Stromal cell of bone marrow (primary cell): ENCODE results near the gene TMEM87A.
"Not testable (repeated sequence)": the region's sequence is repeated elsewhere in the genome, so short reads cannot be mapped to it uniquely, and the experiment has no call there.

Experiments used
- DNase-seq: peaks from one replicate; pipeline ENCODE4 v3.0.0-alpha.2; 2012; ENCODE audit warnings: low read depth

The TMEM87A gene

DNA sequence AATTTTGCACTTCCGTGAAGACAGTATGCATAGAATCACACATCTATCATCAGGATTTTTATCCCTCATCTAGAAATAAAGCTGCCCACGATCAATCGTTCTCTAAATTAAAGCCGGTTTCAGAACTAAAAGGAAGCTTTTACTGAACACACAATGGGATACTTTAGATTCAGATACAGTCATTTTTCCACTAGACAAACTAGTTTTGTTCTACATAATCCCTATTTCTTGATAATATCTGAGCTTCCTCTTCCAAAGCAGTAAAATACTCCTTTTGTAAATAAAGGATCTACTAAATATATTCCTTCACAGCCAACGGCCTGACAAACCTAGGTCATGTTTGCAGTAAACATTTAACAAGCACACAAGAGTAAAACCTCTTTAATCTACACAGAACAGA is 2.2 kb downstream of the TMEM87A start:
- DNase-seq = no peak

DNA sequence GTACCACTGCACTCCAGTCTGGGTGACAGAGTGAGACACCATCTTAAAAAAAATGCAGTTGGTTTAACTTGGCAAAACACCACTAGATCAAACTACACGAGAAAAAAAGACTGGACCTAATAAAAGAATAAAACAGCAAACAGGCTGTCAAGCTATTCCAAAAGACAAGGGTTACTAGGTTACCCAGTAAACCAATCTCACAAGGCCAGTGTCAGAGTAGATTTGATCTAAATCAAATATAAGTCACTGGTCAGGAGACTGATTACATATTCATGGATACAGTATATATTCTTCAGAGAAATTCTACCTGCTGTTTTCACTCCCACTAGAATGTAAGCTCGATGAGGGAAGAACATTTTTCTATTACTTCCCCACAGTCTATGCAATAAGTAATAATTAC is 2.7 kb downstream of the TMEM87A start:
- no peak for DNase-seq

DNA sequence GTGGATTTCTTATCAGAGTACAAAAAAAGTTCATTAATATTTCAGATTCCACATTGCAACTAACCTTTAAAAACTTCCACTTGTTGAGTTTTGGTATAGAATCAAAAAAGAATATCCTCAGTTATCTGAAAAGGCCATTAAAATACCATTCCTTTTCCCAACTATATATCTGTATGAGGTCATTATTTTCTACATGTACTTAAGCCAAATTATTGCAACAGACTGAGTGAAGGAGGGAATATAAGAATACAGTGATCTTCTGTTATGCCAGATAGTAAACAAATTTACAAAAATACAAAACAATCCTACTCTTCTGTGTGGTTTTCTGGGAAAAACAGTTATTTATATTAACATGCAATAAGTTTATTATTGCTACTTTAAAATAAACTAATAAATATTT is 5.9 kb downstream of the TMEM87A start:
- DNase-seq = no peak

DNA sequence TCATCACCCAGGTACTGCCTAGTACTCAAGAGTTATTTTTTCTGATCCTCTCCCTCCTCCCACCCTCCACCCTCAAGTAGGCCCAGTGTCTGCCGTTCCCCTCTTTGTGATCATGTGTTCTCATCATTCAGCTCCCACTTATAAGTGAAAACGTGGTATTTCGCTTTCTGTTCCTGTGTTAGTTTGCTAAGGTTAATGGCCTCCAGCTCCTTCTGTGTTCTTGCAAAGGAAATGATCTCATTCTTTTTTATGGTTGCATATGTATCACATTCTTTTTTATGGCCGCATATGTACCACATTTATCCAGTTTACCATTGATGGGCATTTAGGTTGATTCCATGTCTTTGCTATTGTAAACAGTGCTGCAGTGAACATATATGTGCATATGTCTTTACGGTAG is 8.4 kb downstream of the TMEM87A start:
- DNase-seq = no peak

DNA sequence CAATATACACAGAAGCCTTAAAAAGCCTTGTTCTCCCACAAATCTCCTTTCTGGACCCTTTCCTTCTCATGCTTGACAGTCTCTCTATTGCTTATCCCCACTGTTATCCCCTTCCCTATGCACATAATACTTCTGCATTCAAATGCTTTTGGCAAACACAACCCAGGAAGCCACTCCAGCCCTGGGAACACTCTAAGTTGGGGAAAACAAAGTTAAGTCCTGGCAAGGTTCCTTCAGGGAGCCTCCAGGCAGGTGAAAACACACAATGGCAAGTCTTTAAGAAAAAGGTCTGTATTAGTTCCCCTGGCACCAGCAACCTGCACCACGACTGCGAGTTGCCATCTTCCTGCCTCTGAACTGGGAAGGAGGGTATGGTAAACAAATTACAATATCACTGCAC is 19.9 kb downstream of the TMEM87A start:
- no peak for DNase-seq

DNA sequence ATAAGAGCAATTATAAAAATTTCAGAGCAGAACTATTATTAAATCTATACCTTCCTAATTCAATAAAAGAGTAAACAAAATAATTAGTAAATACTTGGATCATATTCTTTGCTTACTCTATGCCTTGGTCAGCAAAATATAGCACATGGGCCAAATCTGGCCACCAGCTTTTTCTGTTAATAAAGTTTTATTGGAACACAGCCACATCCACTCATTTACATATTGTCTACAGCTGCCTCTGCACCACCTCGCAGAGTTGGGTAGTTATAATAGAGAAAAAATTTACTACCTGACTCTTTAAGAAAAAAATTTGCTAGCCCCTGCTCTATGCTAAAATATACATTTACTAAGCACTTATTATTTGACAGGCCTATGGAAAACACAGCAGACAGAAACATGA is 32.4 kb downstream of the TMEM87A start:
- no peak for DNase-seq

DNA sequence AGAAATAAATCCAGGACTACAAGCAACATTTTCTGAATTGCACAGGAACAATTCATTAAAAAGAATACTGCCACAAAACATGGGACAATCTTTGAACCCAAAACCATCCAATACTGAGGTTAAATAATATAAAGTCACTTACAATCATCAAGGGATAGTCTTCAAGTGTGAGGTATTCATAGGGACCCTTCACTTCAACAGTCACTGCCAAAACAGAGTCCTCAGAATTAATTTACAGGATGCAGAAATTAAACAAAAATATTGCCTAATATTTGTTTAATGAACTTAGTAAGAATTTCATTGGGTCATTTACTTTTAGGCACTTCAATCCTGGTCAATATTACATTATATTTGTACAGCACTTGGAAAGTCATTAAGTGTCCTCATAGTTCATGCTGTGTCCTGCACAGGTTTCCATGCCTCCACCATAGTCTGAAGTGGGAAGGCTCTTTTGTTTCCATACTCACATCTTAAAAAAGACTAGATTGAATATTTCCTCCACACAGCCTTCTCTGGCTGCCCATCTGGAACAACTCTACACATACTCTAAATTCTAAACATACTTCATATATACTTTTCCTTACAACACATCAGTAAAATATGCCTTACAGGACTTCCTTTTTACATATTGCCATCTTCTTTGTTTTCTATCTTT is 33.6 kb downstream of the TMEM87A start:
- DNase-seq = no peak

DNA sequence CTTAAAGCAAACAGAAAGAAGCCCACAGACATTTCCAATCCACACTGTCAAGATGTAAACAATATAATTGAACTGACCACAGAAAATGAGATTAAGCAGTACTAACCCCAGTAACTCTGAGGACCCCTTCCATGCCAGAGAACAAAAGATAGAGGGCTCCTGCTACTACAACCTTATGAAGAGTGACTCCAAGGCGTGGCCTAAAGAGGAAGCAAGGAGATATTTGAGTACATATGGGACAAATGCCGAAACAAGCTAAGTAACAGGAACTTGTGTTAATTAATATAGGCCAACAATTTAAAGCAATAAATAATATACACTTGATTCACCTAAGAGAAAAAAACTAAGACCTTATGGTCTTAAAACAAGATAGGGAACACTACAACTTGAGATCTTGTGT is 40.1 kb downstream of the TMEM87A start:
- DNase-seq = no peak

DNA sequence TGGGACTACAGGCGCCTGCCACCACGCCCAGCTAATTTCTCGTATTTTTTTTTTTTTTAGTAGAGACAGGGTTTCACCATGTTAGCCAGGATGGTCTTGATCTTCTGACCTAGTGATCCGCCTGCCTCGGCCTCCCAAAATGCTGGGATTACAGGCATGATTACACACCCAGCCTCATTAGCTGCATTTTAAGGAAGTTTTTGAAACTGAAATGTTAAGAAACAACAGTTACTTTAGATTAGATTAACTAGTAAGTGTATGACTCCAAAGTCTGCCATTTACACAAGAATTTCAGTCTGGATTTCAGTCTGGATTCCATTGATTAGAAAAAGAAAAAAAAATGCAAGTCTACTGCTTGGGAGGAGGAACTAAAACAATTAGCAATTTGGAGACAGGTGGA is 40.6 kb downstream of the TMEM87A start:
- no peak for DNase-seq

DNA sequence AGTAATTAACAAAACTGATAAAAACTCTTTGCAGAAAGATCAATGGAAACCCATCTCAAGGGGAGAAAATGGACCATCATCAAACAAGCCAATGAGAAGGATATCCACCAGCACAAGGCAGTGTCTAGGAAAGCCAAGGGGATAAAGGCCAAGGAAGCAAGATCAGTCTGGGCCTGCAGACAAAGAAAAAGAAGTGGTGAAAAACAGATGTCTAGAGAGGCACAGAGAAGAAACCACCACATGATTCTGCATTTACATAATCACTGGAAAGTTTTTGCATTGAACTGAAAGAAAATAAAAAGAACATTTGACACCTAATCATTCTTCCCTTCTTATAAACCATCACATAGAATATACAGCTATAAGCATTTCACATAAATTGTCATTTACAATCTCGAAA is 42.1 kb downstream of the TMEM87A start:
- no peak for DNase-seq

DNA sequence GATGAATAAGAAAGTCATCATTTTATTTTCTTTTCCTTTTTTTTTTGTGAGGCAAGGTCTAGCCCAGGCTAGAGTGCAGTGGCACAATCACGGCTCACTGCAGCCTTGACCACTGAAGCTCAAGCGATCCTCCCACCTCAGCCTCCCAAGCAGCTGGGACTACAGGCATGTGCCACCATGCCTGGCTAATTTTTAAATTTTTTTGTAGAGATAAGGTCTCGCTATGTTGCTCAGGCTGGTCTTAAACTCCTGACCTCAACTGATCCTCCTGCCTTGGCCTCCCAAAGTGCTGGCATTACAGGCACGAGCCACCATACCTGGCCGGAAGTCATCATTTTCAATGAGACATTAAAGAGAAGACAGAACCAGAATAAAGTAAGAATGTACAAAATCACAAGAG is 44.3 kb downstream of the TMEM87A start:
- not testable (repeated sequence) for DNase-seq

DNA sequence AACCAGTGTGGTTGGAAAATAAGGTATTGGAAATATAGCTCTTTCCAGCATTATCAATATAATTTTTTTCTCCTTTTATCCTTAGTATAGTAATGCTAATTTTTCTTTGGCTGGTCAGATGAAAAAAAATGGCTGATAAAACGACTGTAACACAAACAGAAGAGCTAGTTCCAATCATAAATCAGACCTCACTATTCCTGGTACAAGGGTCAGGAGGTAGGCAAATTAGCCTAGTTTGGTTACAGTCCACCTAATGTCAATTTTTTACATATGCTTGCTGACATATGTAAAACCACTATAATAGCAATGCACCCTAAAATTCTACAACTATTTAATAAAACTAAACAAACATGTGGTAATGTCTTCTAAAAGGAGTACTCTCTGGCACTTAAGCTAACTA is 45.2 kb downstream of the TMEM87A start:
- no peak for DNase-seq

DNA sequence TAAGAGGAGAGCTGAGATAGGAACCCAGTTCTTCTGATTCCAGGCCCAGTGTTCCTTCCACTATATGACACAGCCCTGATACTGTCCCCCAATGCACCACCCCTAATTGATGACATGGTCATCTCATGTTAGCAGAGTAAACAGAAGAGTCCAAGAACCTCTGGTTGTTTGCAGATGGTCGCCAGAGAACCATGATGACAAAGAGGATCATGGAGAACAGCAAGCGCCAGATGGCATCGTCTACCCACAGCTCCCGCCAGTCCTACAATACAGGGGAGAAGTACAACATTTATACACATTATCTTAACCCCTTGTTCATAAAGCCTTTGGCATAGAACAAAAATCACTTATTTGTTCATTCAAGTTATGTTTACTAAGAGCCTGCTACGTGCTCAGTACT is 46.6 kb downstream of the TMEM87A start:
- no peak for DNase-seq

DNA sequence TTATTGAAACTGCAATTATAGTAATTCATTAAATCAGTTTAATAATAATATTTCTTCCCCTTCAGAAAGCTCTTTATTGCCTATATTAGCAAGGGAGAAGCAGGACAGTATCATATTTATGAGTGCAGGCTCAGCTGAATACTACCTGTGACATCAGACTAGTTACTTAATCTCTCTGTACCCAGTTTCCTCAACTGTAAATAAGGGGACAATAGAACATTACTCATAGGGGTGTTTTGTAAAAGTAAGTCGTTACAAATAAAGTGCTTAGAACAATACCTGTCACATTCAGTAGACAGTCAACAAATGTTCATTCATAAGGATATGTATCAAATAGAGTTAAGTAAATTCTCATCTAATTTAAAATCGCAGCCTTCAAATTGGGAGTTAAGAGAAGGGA is 53.0 kb downstream of the TMEM87A start:
- no peak for DNase-seq

DNA sequence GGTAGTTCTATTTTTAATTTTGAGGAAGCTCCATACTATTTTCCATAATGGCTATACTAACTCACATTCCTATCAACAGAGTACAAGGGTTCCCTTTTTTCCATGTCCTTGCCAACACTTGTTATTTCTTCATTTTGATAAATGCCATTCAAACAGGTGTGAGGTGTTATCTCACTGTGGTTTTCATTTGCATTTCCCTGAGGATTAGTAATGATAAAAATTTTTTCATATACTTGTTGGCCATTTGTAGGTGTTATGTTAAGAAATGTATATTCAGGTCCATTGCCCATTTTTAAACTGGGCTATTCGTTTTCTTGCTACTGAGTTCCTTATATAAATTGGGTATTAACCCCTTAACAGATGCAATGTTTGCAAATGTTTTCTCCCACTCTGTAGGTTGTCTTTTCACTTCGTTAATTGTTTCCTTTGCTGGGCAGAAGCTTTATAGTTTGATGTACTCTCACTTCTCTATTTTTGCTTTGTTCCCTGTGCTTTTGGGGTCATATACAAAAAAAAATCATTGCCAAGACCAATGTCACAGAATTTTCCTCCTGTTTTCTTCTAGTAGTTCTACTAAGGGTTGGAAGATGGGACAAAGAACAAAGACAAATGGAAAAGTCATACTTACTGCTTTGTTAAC is 54.2 kb downstream of the TMEM87A start:
- DNase-seq = no peak

DNA sequence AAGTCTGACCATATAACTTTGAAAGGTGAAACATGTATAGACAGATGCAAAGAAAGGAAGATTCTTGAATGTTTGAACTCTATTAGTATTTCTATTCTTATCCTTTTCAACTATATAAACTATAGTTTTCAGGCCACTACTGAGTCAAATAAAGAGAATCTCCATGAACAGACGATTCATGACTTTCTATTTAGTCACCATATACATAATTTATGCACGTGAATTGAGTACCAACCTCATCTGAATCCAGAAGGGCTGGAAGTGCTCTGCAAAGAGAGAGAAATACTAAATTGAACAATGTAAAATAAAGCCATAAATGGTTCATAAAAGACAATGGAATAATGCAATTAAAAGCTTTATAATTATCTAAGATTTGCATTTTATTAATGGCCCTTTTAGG is 55.7 kb downstream of the TMEM87A start:
- DNase-seq = no peak

DNA sequence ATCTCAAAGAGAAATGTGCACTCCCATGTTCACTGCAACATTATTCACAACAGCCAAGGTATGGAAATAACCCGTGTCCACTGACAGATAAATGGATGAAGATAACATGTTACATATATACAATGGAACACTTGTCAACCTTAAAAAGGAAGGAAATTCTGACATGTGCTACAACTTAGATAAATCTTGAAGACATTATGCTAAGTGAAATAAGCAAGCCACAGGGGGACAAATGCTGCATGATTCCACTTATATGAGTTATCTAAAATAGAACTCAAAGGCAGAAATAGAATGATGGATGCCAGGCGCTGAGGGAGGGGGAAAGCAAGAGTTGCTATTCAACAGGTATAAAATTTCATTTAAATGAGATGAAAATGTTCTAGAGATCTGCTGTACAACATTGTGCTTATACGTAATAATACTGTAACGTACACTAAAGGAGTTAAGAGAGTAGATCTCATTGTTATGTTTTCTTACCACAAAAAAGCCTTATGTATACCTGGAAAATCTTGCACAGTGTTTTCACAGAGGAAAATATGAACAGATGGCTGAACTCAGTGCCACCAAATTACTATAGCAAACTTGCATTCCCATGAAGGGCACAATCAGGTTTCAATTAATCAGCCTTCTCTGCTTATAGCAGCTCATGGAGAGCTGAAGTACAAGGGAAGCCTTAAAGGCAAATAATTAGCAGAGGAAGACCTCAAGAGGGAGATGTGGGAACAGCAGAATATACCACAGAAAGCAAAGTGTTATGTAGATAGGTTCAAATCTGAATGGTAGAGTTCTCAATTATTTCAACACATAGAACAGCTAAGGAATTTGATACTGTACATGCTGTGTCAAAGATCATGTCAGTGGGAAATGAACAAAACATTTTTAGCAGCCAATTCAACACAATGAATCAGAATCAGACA is 57.1 kb downstream of the TMEM87A start:
- DNase-seq = no peak

DNA sequence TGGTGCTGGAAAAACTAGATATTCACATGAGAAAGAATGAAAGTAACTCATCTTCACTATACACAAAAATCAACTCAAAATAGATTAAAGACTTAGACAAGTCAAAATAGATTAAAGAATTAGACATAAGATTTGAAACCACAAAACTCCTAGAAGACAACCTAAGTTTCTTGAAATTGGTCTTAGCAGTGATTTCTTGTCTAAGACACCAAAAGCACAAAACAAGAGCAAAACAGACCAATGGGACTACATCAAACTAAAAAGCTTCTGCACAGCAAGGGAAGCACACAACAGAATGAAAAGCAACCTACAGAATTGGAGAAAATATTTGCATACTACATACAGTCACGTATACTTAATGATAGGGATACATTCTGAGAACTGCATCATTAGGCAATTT is 58.6 kb downstream of the TMEM87A start:
- no peak for DNase-seq

DNA sequence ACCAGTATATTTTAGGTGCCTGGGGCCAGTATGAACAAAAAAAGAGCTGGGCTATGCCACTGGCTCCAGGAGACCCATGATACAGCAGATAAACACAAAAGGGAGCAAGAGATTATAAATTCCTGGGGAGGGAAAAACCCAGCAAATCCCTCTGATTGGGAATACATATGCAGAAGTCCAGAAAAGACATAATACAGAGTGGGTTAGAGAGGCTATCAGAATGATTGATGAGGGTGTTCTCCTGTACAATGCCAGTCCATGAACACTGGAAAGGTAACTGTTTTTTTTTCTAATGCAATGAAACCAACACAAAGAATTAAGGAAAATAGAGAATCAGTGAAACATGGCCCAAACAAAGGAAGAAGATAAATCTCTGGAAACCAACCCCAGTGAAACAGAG is 59.7 kb downstream of the TMEM87A start:
- no peak for DNase-seq

DNA sequence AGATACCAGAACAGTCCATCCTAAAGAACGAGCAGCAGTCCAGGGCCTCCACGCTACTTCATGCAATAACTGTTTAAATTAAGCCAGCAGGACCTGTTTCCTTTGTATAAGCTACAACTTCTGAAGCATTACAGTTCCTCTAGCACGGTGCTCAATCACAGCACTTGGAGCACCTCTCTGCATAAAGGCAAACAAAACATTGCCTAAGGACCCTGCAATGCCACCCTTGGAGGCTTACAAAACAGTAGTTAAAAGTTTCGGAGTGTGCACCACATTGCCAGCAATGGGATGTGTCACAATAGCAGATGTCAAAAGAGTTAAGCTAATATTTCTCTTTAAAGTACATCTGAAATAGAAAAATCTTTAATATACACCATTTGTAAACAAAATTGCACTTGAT is 62.5 kb downstream of the TMEM87A start:
- no peak for DNase-seq

DNA sequence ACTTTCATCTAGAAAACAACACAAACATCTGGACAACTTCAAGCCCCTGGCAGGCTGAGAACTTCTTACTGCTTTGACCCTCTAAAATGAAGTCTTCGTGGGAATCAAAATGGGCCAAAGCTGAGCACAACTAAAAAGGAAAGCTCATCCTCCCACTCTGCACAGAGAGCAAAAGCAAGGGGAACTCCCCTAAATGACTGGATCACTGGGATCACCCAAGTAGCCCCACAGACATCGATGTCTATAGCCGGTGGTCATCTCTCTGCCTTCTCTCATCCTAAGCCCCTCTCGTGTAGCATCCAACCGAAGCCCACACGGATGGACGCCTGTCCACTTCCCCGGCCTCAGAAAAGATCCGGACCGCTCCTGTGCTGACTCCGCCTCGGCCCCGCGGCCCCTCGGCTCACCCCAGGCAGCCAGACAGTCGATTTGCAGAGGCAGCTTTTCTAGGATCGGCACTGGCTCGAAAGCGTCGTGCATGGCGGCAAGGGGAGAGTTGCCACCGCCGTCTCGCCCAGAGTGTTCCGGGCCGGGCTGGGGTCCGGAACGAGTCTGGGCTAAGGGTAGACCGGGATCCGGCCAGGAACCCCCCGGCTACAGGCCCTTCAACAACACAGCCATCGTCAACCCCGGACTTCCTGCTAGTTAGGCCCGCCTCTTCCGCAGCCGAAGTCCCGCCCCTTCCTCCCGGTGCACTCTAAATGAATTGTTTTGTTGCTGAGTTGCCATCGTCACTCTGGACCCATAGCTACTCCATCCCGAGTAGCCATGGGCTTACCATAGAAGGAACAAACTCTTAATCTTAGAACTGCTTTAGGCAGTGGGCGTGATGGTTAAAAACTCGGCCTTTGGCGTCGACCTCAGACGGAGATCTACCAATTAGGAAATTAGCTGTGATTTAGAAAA is 65.3 kb downstream of the TMEM87A start, which contains the start of gene VPS39:
TSS of gene VPS39 (minus strand) at position 631 of the 906 bp plus-strand sequence. CDS start at position 480, 151 bp downstream.
- peak; percentile 81 for DNase-seq

DNA sequence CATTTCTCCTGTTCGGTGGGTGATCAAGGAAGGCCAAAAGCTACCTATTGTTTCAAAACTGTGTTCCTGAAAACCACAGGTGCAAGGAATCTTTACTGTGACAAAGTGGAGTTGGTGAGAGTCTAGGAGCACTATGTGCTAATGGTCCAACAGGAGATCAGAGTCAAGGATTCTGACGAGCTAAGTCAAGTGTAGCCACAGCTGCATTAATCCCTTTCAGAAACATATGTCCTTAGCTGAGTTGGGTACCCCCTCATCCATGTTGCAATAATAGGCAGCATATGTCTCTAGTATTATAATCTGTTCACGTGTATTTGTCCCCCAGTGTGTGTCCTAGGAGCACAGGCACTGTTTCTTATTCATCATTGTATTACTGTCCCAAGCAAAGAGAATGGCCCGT is 66.8 kb downstream of the TMEM87A start:
- no peak for DNase-seq
